Smooth muscle cell (in vitro differentiated cells): ENCODE data around the gene RABGEF1. TPM values are rescaled to one million over a fixed set of nuclear protein-coding genes. Genes with fewer than 3 reads are reported as not detected.
"Not testable (repeated sequence)": the region's sequence is repeated elsewhere in the genome, so short reads cannot be mapped to it uniquely, and the experiment has no call there.

ENCODE experiments used
- DNase-seq: peaks from one replicate; lab custom pipeline; 2025; ENCODE audit not compliant: unreplicated experiment; lab: John Stamatoyannopoulos, UW
- H2AFZ ChIP-seq: fragments of 200-600 bp; sonication (generic); 2 replicates; pipeline ENCODE4 v1.6.0; 2016; ENCODE audit warnings: antibody characterized with exemption, low read depth, mild to moderate bottlenecking
- H3F3A ChIP-seq: fragments of 200-600 bp; sonication (generic); 2 replicates; pipeline ENCODE4 v1.6.0; 2017; ENCODE audit warnings: antibody characterized with exemption, low read depth
- H3K27ac ChIP-seq: fragments of 200-600 bp; sonication (generic); 2 replicates; pipeline ENCODE4 v1.5.1; 2016; ENCODE audit warnings: low read depth, mild to moderate bottlenecking
- H3K27me3 ChIP-seq: fragments of 200-600 bp; sonication (generic); 2 replicates; pipeline ENCODE4 v1.6.1; 2016; ENCODE audit warnings: low read depth, mild to moderate bottlenecking
- H3K36me3 ChIP-seq: fragments of 200-600 bp; sonication (generic); 2 replicates; pipeline ENCODE4 v1.5.1; 2016; ENCODE audit warnings: low read depth
- H3K4me1 ChIP-seq: fragments of 200-600 bp; sonication (generic); 2 replicates; pipeline ENCODE4 v1.5.1; 2016; ENCODE audit warnings: low read depth
- H3K4me2 ChIP-seq: fragments of 200-600 bp; sonication (generic); 2 replicates; pipeline ENCODE4 v1.6.0; 2016; ENCODE audit warnings: mild to moderate bottlenecking
- H3K4me3 ChIP-seq: fragments of 200-600 bp; sonication (generic); 2 replicates; pipeline ENCODE4 v1.5.1; 2016; ENCODE audit warnings: mild to moderate bottlenecking
- H3K79me2 ChIP-seq: fragments of 200-600 bp; sonication (generic); 2 replicates; pipeline ENCODE4 v1.6.0; 2016; ENCODE audit warnings: low read depth, mild to moderate bottlenecking
- H3K9ac ChIP-seq: fragments of 200-600 bp; sonication (generic); 2 replicates; pipeline ENCODE4 v1.6.0; 2016; ENCODE audit warnings: low read depth
- H3K9me3 ChIP-seq: fragments of 200-600 bp; sonication (generic); replicated peaks from 2 replicates; pipeline ENCODE4 v1.5.1; 2016; ENCODE audit warnings: low read depth
- H4K20me1 ChIP-seq: fragments of 200-600 bp; sonication (generic); 2 replicates; pipeline ENCODE4 v1.6.0; 2016; ENCODE audit warnings: low read depth
- CTCF ChIP-seq: fragments of 200-600 bp; sonication (generic); IDR thresholded peaks from 2 replicates; pipeline ENCODE4 v1.5.1; 2017; ENCODE audit warnings: borderline replicate concordance, mild to moderate bottlenecking, antibody characterized with exemption; ENCODE audit not compliant: insufficient read depth, poor library complexity, severe bottlenecking
- WGBS: methylation state at CpG from one replicate; pipeline ENCODE4 v1.1.7; 2016; ENCODE audit warnings: low lambda C conversion rate; 5-methylcytosine and 5-hydroxymethylcytosine counted together
- polyA plus RNA-seq: library from polyadenylated mRNA; unstranded; fragments of >200 nt; fragmentation: Nextera tagmentation; extraction: Ambion mirVana; gene quantifications from 2 replicates; pipeline ENCODE4 v1.2.1, GENCODE V29; 2016
- total RNA-seq: library from RNA; depleted of rRNA; stranded (reverse); fragments of >200 nt; gene quantifications from 2 replicates; pipeline ENCODE4 v1.2.3, GENCODE V29; 2014

RABGEF1 gene
- total RNA-seq = 34.9 and 35.8 TPM in 2 replicates
- 18.8 and 21.5 TPM in 2 replicates for polyA plus RNA-seq

GRCh38 chr7:66740302-66740979 lies at the start of gene RABGEF1:
Gene RABGEF1 (plus strand): TSS chr7:66740733. CDS start chr7:66771900, 31,167 bp downstream.
- WGBS = under 1% methylated on average over 67 of the region's 85 CpGs
- H2AFZ ChIP-seq = peak within 1 kb of the TSS; percentile 37
- peaks cover 5% of the 10 kb centered on the region for H3K36me3 ChIP-seq
- TF ChIP-seq CTCF = no peak
- peak; percentile 84 for DNase-seq
- H3K9ac ChIP-seq = peak within 1 kb of the TSS; percentile 100
- H3K27me3 ChIP-seq = no peaks in the 10 kb centered on the region
- H3K4me3 ChIP-seq = peak within 1 kb of the TSS; percentile 100
- H4K20me1 ChIP-seq = peaks cover 36% of the 10 kb centered on the region
- H3K9me3 ChIP-seq = no peaks in the 10 kb centered on the region
- peaks cover 61% of the 10 kb centered on the region for H3K79me2 ChIP-seq
- peak within 1 kb of the TSS; percentile 97 for H3K4me2 ChIP-seq
- peaks cover 5% of the 10 kb centered on the region for H3K4me1 ChIP-seq
- H3F3A ChIP-seq = no peaks in the 10 kb centered on the region
- H3K27ac ChIP-seq = peak within 1 kb of the TSS; percentile 100

GRCh38 chr7:66693331-66693730 lies 47.2 kb upstream of the RABGEF1 start:
- Histone ChIP-seq H3K79me2 (peaks cover 26% of the 10 kb centered on the region), H3K27me3 (no peaks in the 10 kb centered on the region), H3K36me3 (no peaks in the 10 kb centered on the region), H3K4me2 (no peak overlapping the region), H3K9me3 (no peaks in the 10 kb centered on the region), H4K20me1 (peaks cover 46% of the 10 kb centered on the region), H3K9ac (no peak overlapping the region), H3K27ac (no peak overlapping the region), H3K4me3 (no peak overlapping the region), H3F3A (no peaks in the 10 kb centered on the region), H3K4me1 (no peaks in the 10 kb centered on the region), H2AFZ (no peak overlapping the region)
- DNase-seq = no peak
- TF ChIP-seq CTCF = no peak
- 82% methylated on average over 4 of the region's 4 CpGs for WGBS

- H2AFZ ChIP-seq = no peak overlapping the region
- no peak overlapping the region for H3K9ac ChIP-seq
- no peak for TF ChIP-seq CTCF
- no peaks in the 10 kb centered on the region for H3K36me3 ChIP-seq
- no peak overlapping the region for H3K27ac ChIP-seq
- no peaks in the 10 kb centered on the region for H3K9me3 ChIP-seq
- no peak overlapping the region for H3K4me2 ChIP-seq
- H4K20me1 ChIP-seq = peaks cover 48% of the 10 kb centered on the region
- WGBS = over 99% methylated on average over 11 of the region's 11 CpGs
- H3F3A ChIP-seq = no peaks in the 10 kb centered on the region
- no peak overlapping the region for H3K4me3 ChIP-seq
- no peak for DNase-seq
- peaks cover 17% of the 10 kb centered on the region for H3K79me2 ChIP-seq
- H3K27me3 ChIP-seq = no peaks in the 10 kb centered on the region
- H3K4me1 ChIP-seq = no peaks in the 10 kb centered on the region
Observed at GRCh38 chr7:66694286-66694685, 46.2 kb upstream of the RABGEF1 start.

- WGBS = 96% methylated on average over 7 of the region's 7 CpGs
Observed at GRCh38 chr7:66695417-66695816, 45.1 kb upstream of the RABGEF1 start.

GRCh38 chr7:66696134-66696533 lies 44.4 kb upstream of the RABGEF1 start:
- not testable (repeated sequence) for H3K4me1 ChIP-seq, H3K79me2 ChIP-seq, H3K27me3 ChIP-seq, DNase-seq, H3K27ac ChIP-seq, H3K9ac ChIP-seq, H3K4me2 ChIP-seq, H3K4me3 ChIP-seq, H3K9me3 ChIP-seq, H3F3A ChIP-seq, H2AFZ ChIP-seq, H3K36me3 ChIP-seq
- H4K20me1 ChIP-seq = peaks cover 57% of the 10 kb centered on the region
- 76% methylated on average over 5 of the region's 5 CpGs for WGBS

More at GRCh38 chr7:66695417-66695816, 45.1 kb upstream of the RABGEF1 start:
- H3K9me3 ChIP-seq, H3K4me2 ChIP-seq, H3K4me1 ChIP-seq, H3K36me3 ChIP-seq, H3K4me3 ChIP-seq, H3F3A ChIP-seq, H3K9ac ChIP-seq, H2AFZ ChIP-seq, H3K27ac ChIP-seq, H3K79me2 ChIP-seq, H3K27me3 ChIP-seq, DNase-seq: not testable (repeated sequence)
- H4K20me1 ChIP-seq = peaks cover 57% of the 10 kb centered on the region
